VCaP (cell line): Measurements from ENCODE around the gene SLITRK2.

Experiments
- H3K27ac ChIP-seq: fragments of 450-650 bp; 2 replicates; pipeline ENCODE4 v1.5.1; 2017
- CTCF ChIP-seq: fragments of 450-650 bp; conservative IDR thresholded peaks from 2 replicates; pipeline ENCODE4 v1.5.1; 2017; ENCODE audit warnings: mild to moderate bottlenecking, moderate library complexity

Gene SLITRK2

GRCh38 chrX:145861818-145862217, 44.2 kb downstream of the SLITRK2 start:
- no peak overlapping the region for H3K27ac ChIP-seq

GRCh38 chrX:145865082-145865481, 47.5 kb downstream of the SLITRK2 start:
- no peak for TF ChIP-seq CTCF

More at GRCh38 chrX:145861818-145862217, 44.2 kb downstream of the SLITRK2 start:
- no peak for TF ChIP-seq CTCF

More at GRCh38 chrX:145865082-145865481, 47.5 kb downstream of the SLITRK2 start:
- no peak overlapping the region for H3K27ac ChIP-seq
